ENCODE results near the gene PSMB5. TPM values are rescaled to one million over a fixed set of nuclear protein-coding genes. Genes with fewer than 3 reads are reported as not detected.

Gene PSMB5
- total and polyA plus RNA-seq, 2 of the 13 experiments (the other 11 are each of a cell fraction or from before 2014, with no cell fraction given): 705 to 871 TPM

GRCh38 chr14:23006544-23007419 is 27.9 kb downstream of the PSMB5 start (continued):
- TF ChIP-seq MATR3 (CRISPR knock-in tag; IDR thresholded peaks at IDR 0.05) (0 out of 2 replicates have a peak, but pooled peaks have one; percentile 84), MBD4 (IDR thresholded peaks at IDR 0.05; ENCODE audit: borderline replicate concordance, low read length) (0 out of 2 replicates have a peak, but pooled peaks have one; percentile 5), TBX3 (IDR thresholded peaks at IDR 0.05; ENCODE audit: borderline replicate concordance) (peak; percentile 73; the same call in 1 of the 2 replicates), LCORL (IDR thresholded peaks at IDR 0.05) (no peak), LCORL (CRISPR knock-in tag; IDR thresholded peaks at IDR 0.05) (peak; percentile 94), ZBTB7B (CRISPR knock-in tag; IDR thresholded peaks at IDR 0.05) (peak; percentile 96), NFIB (CRISPR knock-in tag; IDR thresholded peaks at IDR 0.05; ENCODE audit: borderline replicate concordance) (peak; percentile 86; the same call in 1 of the 2 replicates), MBNL3 (CRISPR knock-in tag; conservative IDR thresholded peaks at IDR 0.05) (no peak), CEBPB (IDR thresholded peaks at IDR 0.05; ENCODE audit: borderline replicate concordance, low read depth, low read length) (no peak), MED13 (CRISPR knock-in tag; IDR thresholded peaks at IDR 0.05) (peak; percentile 95), NR3C1 (CRISPR knock-in tag; IDR thresholded peaks at IDR 0.05) (0 out of 2 replicates have a peak, but pooled peaks have one; percentile 38), ZNF567 (CRISPR knock-in tag; IDR thresholded peaks at IDR 0.05; ENCODE audit: borderline replicate concordance) (peak; percentile 77), SAP130 (CRISPR knock-in tag; IDR thresholded peaks at IDR 0.05; ENCODE audit: low read depth) (peak; percentile 98), KDM3A (CRISPR knock-in tag; IDR thresholded peaks at IDR 0.05; ENCODE audit: low read depth) (peak; percentile 100), ZNF225 (CRISPR knock-in tag; IDR thresholded peaks at IDR 0.05) (peak; percentile 99), MTF1 (CRISPR knock-in tag; IDR thresholded peaks at IDR 0.05) (peak; percentile 93)
- TF ChIP-seq, protein P1, sequence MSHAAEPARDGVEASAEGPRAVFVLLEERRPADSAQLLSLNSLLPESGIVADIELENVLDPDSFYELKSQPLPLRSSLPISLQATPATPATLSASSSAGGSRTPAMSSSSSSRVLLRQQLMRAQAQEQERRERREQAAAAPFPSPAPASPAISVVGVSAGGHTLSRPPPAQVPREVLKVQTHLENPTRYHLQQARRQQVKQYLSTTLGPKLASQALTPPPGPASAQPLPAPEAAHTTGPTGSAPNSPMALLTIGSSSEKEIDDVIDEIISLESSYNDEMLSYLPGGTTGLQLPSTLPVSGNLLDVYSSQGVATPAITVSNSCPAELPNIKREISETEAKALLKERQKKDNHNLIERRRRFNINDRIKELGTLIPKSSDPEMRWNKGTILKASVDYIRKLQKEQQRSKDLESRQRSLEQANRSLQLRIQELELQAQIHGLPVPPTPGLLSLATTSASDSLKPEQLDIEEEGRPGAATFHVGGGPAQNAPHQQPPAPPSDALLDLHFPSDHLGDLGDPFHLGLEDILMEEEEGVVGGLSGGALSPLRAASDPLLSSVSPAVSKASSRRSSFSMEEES (CRISPR knock-in tag; IDR thresholded peaks at IDR 0.05): peak; percentile 97
- TF ChIP-seq, protein P2, sequence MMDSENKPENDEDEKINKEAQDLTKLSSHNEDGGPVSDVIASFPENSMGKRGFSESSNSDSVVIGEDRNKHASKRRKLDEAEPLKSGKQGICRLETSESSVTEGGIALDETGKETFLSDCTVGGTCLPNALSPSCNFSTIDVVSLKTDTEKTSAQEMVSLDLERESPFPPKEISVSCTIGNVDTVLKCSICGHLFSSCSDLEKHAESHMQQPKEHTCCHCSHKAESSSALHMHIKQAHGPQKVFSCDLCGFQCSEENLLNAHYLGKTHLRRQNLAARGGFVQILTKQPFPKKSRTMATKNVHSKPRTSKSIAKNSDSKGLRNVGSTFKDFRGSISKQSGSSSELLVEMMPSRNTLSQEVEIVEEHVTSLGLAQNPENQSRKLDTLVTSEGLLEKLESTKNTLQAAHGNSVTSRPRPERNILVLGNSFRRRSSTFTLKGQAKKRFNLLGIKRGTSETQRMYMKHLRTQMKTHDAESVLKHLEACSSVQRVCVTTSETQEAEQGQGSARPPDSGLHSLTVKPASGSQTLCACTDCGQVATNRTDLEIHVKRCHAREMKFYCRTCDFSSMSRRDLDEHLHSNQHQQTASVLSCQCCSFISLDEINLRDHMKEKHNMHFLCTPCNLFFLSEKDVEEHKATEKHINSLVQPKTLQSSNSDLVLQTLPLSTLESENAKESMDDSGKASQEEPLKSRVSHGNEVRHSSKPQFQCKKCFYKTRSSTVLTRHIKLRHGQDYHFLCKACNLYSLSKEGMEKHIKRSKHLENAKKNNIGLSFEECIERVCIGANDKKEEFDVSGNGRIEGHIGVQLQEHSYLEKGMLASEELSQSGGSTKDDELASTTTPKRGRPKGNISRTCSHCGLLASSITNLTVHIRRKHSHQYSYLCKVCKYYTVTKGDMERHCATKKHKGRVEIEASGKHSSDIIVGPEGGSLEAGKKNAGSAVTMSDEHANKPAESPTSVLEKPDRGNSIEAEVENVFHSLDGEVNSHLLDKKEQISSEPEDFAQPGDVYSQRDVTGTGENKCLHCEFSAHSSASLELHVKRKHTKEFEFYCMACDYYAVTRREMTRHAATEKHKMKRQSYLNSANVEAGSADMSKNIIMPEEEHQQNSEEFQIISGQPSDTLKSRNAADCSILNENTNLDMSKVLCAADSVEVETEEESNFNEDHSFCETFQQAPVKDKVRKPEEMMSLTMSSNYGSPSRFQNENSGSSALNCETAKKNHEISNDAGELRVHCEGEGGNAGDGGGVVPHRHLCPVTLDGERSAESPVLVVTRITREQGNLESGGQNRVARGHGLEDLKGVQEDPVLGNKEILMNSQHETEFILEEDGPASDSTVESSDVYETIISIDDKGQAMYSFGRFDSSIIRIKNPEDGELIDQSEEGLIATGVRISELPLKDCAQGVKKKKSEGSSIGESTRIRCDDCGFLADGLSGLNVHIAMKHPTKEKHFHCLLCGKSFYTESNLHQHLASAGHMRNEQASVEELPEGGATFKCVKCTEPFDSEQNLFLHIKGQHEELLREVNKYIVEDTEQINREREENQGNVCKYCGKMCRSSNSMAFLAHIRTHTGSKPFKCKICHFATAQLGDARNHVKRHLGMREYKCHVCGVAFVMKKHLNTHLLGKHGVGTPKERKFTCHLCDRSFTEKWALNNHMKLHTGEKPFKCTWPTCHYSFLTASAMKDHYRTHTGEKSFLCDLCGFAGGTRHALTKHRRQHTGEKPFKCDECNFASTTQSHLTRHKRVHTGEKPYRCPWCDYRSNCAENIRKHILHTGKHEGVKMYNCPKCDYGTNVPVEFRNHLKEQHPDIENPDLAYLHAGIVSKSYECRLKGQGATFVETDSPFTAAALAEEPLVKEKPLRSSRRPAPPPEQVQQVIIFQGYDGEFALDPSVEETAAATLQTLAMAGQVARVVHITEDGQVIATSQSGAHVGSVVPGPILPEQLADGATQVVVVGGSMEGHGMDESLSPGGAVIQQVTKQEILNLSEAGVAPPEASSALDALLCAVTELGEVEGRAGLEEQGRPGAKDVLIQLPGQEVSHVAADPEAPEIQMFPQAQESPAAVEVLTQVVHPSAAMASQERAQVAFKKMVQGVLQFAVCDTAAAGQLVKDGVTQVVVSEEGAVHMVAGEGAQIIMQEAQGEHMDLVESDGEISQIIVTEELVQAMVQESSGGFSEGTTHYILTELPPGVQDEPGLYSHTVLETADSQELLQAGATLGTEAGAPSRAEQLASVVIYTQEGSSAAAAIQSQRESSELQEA (CRISPR knock-in tag; IDR thresholded peaks at IDR 0.05; ENCODE audit: not compliant biosample characterization): peak; percentile 100
- TF ChIP-seq, protein P3, sequence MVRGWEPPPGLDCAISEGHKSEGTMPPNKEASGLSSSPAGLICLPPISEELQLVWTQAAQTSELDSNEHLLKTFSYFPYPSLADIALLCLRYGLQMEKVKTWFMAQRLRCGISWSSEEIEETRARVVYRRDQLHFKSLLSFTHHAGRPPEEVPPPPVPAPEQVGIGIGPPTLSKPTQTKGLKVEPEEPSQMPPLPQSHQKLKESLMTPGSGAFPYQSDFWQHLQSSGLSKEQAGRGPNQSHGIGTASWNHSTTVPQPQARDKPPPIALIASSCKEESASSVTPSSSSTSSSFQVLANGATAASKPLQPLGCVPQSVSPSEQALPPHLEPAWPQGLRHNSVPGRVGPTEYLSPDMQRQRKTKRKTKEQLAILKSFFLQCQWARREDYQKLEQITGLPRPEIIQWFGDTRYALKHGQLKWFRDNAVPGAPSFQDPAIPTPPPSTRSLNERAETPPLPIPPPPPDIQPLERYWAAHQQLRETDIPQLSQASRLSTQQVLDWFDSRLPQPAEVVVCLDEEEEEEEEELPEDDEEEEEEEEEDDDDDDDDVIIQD (CRISPR knock-in tag; IDR thresholded peaks at IDR 0.05; ENCODE audit: low read depth): peak; percentile 86
